Measurements from ENCODE around the gene ALMS1. TPM values are rescaled to one million over a fixed set of nuclear protein-coding genes. Genes with fewer than 3 reads are reported as not detected.

The ALMS1 gene
- total and polyA plus RNA-seq, 9 of the 15 experiments (the other 6 are each of a cell fraction or from before 2014, with no cell fraction given), result 1.4 to 26.3 (median 13.6) TPM

DNA sequence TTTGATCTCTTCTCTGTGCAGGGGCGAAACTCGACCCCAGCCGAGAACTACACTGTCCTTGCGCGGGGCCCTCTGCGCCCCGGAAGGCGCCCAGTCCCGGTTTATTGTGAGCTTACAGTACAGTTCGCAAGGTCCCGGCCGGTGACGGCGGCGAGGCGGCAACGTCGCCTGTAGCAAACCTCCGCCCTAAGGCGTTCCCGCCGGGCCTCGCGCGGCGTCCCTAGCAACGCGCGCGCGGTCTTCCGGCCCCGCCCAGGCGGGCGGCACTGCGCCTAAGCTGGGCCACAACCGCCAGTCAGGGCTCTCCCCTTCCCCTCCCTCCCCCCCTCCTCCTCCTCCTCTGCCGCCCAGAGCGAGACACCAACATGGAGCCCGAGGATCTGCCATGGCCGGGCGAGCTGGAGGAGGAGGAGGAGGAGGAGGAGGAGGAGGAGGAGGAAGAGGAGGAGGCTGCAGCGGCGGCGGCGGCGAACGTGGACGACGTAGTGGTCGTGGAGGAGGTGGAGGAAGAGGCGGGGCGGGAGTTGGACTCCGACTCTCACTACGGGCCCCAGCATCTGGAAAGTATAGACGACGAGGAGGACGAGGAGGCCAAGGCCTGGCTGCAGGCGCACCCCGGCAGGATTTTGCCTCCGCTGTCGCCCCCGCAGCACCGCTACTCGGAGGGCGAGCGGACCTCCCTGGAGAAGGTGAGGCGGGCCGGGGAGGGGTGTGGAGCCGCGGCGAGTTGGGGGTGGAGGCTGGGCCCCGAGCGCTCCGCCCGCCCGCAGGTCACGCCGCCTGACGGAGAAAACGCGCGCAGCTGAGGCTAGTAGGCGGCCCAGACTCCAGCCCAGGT, at the start of gene ALMS1 (continued):
- TF ChIP-seq, protein P1, sequence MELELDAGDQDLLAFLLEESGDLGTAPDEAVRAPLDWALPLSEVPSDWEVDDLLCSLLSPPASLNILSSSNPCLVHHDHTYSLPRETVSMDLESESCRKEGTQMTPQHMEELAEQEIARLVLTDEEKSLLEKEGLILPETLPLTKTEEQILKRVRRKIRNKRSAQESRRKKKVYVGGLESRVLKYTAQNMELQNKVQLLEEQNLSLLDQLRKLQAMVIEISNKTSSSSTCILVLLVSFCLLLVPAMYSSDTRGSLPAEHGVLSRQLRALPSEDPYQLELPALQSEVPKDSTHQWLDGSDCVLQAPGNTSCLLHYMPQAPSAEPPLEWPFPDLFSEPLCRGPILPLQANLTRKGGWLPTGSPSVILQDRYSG (tag; conservative IDR thresholded peaks at IDR 0.05; ENCODE audit: low read depth), result no peak
- no peak for TF ChIP-seq CC2D1A (IDR thresholded peaks at IDR 0.05)
- peak; percentile 38 for TF ChIP-seq TAF1 (IDR thresholded peaks at IDR 0.05; ENCODE audit: control insufficient read depth, extremely low read depth, insufficient read depth, low read length, severe bottlenecking)
- TF ChIP-seq ARHGAP35 (IDR thresholded peaks at IDR 0.05; ENCODE audit: partially characterized antibody), result no peak
- TF ChIP-seq RBBP5 (IDR thresholded peaks at IDR 0.05; ENCODE audit: borderline replicate concordance, insufficient read depth, low read length, poor library complexity, severe bottlenecking), result peak; percentile 76
- no peak for TF ChIP-seq SRSF1 (IDR thresholded peaks at IDR 0.05; ENCODE audit: low read depth, low read length)
- TF ChIP-seq STAT5A (IDR thresholded peaks at IDR 0.05; ENCODE audit: borderline replicate concordance, low read length), result no peak
- TF ChIP-seq ZFX (CRISPR knock-in tag; IDR thresholded peaks at IDR 0.05), result peak; percentile 83
- no peak for TF ChIP-seq RBM34 (IDR thresholded peaks at IDR 0.05; ENCODE audit: borderline replicate concordance, insufficient read depth, low read length)
- TF ChIP-seq HDAC2 (IDR thresholded peaks at IDR 0.05), result peak; percentile 48
- TF ChIP-seq SUPT5H (IDR thresholded peaks at IDR 0.05), result peak; percentile 54
- TF ChIP-seq GABPA (tag; conservative IDR thresholded peaks at IDR 0.05; ENCODE audit: low read depth), result peak; percentile 88
- TF ChIP-seq NFE2L1 (tag; IDR thresholded peaks at IDR 0.05; ENCODE audit: borderline replicate concordance, low read depth), result no peak
- peak; percentile 19; the same call in 1 of the 2 replicates for TF ChIP-seq C11orf30 (IDR thresholded peaks at IDR 0.05; ENCODE audit: low read depth)
- TF ChIP-seq, protein P2, sequence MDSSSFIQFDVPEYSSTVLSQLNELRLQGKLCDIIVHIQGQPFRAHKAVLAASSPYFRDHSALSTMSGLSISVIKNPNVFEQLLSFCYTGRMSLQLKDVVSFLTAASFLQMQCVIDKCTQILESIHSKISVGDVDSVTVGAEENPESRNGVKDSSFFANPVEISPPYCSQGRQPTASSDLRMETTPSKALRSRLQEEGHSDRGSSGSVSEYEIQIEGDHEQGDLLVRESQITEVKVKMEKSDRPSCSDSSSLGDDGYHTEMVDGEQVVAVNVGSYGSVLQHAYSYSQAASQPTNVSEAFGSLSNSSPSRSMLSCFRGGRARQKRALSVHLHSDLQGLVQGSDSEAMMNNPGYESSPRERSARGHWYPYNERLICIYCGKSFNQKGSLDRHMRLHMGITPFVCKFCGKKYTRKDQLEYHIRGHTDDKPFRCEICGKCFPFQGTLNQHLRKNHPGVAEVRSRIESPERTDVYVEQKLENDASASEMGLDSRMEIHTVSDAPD (CRISPR knock-in tag; IDR thresholded peaks at IDR 0.05), result no peak
- TF ChIP-seq ZNF398 (CRISPR knock-in tag; IDR thresholded peaks at IDR 0.05), result no peak
- TF ChIP-seq ESRRA (IDR thresholded peaks at IDR 0.05; ENCODE audit: borderline replicate concordance, low read depth), result 0 out of 2 replicates have a peak, but pooled peaks have one; percentile 11
- TF ChIP-seq SREBF1 (IDR thresholded peaks at IDR 0.05; ENCODE audit: borderline replicate concordance, low read depth, low read length), result no peak
- TF ChIP-seq AFF4 (CRISPR knock-in tag; IDR thresholded peaks at IDR 0.05), result no peak

Measured in K562 (cell line).